H1 (cell line): ENCODE measurements around the gene MCC.

Experiments
- CTCF ChIP-seq, 3 experiments: IDR thresholded peaks; 1 replicate in 2 of 3; 2 replicates in 1 of 3; pipeline versions ENCODE4 v1.5.1 to v1.6.1; 2011; ENCODE audit warnings: low read length in 3 of 3, mild to moderate bottlenecking in 3 of 3, inconsistent platforms in 2 of 3, low read depth in 1 of 3, moderate library complexity in 1 of 3; ENCODE audit not compliant: insufficient read depth in 1 of 3; ENCODE audit errors: control extremely low read depth in 1 of 3
- GABPA ChIP-seq: IDR thresholded peaks from 2 replicates; pipeline ENCODE4 v1.6.1; 2011; ENCODE audit warnings: mild to moderate bottlenecking, low read length, moderate library complexity, borderline replicate concordance; ENCODE audit not compliant: insufficient read depth

DNA sequence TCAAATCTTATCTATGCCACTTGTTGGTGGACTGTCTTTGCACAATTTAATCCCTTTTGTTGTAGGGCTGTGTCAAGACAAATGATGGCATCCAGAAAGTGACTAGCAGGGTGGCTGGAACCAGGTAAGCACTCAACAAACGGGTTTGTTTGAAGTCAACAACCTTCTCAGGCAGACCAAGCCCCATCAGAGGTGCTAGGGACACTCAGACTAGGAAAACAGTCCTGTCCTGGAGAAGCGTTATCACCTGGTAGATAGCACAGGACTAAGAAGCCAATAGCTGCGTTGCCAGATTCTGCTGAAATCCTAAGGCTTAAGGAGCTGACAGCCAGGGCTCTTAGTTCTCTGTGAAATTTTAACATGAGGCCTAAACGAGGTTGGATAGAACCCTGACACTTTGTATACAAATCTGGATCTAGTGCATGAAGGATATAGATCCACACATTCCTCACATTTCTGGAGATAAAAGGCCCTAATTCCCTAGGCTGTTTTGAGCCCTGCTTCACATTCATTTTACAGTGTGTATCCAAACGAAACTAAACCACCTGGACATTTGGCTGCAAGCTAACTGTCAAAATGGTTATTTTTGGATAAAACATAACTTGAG, 331.9 kb downstream of the MCC start:
- TF ChIP-seq CTCF (IDR thresholded peaks at IDR 0.05; ENCODE audit: control extremely low read depth in 1 of 3, insufficient read depth in 1 of 3, low read depth in 1 of 3, low read length in 3 of 3): no peak
- TF ChIP-seq GABPA: no peak
